IMR-90 (cell line): ENCODE measurements around the gene GJD2. TPM values are rescaled to one million over a fixed set of nuclear protein-coding genes. Genes with fewer than 3 reads are reported as not detected.

Source experiments
- ATAC-seq: fragments of 200-7000 bp; cut with Tn5 transposase; 2 replicates; pipeline ENCODE4 v1.9.1; 2020; ENCODE audit warnings: low read depth, mild to moderate bottlenecking, moderate library complexity
- BruUV-seq: library from RNA; stranded (reverse); fragments of 400-500 nt; replicated peaks from 2 replicates; lab custom pipeline; 2021; lab: Mats Ljungman, UMichigan
- CTCF ChIA-PET: fragments of 300-600 bp; formaldehyde crosslinking; extraction: SDS; loops from one replicate; lab custom pipeline; 2021; ENCODE audit warnings: antibody characterized with exemption; lab: Yijun Ruan, JAX
- POLR2A ChIA-PET: fragments of 300-600 bp; sonication (Branson Sonifier 250); formaldehyde crosslinking; loops from one replicate; lab custom pipeline; 2022; ENCODE audit warnings: antibody characterized with exemption; ENCODE audit not compliant: unreplicated experiment; lab: Charles Lee
- DNase-seq: peaks from one replicate; pipeline ENCODE4 v3.0.0; 2013
- H2AFZ ChIP-seq: replicated peaks from 2 replicates; pipeline ENCODE3; 2013; ENCODE audit warnings: low read length, mild to moderate bottlenecking; ENCODE audit not compliant: poor library complexity
- H2AK5ac ChIP-seq: 2 replicates; pipeline ENCODE4 v1.6.1; 2013; ENCODE audit warnings: low read depth, low read length, inconsistent platforms
- H2AK9ac ChIP-seq: replicated peaks from 2 replicates; pipeline ENCODE3; 2013; ENCODE audit warnings: mild to moderate bottlenecking, low read depth, low read length, moderate library complexity; ENCODE audit not compliant: poor library complexity
- H2BK120ac ChIP-seq: 2 replicates; pipeline ENCODE4 v1.6.1; 2013; ENCODE audit warnings: low read depth, low read length, inconsistent platforms
- H2BK15ac ChIP-seq: 3 replicates; pipeline ENCODE4 v1.6.1; 2013; ENCODE audit warnings: low read depth, low read length, inconsistent platforms
- H2BK20ac ChIP-seq: 2 replicates; pipeline ENCODE4 v1.6.1; 2013; ENCODE audit warnings: low read depth, mild to moderate bottlenecking, inconsistent platforms, low read length, moderate library complexity
- H2BK5ac ChIP-seq: 2 replicates; pipeline ENCODE4 v1.6.1; 2013; ENCODE audit warnings: mild to moderate bottlenecking, low read depth, low read length, inconsistent platforms; ENCODE audit not compliant: poor library complexity, severe bottlenecking
- H3K14ac ChIP-seq: replicated peaks from 2 replicates; pipeline ENCODE4 v1.6.1; 2013; ENCODE audit warnings: low read depth, low read length, inconsistent platforms
- H3K18ac ChIP-seq: 2 replicates; pipeline ENCODE4 v1.6.1; 2013; ENCODE audit warnings: low read depth, low read length, control low read depth
- H3K23ac ChIP-seq: 2 replicates; pipeline ENCODE4 v1.6.1; 2013; ENCODE audit warnings: low read depth, low read length, inconsistent platforms
- H3K27ac ChIP-seq: 2 replicates; pipeline ENCODE4 v1.5.1; 2013; ENCODE audit warnings: mild to moderate bottlenecking, control low read depth, low read length; ENCODE audit not compliant: insufficient read depth
- H3K27me3 ChIP-seq: 2 replicates; pipeline ENCODE4 v1.6.1; 2013; ENCODE audit warnings: low read length; ENCODE audit not compliant: control insufficient read depth, insufficient read depth
- H3K36me3 ChIP-seq: 2 replicates; pipeline ENCODE4 v1.6.1; 2013; ENCODE audit warnings: low read length, mixed read lengths; ENCODE audit not compliant: control insufficient read depth, insufficient read depth
- H3K4ac ChIP-seq: 2 replicates; pipeline ENCODE4 v1.6.1; 2013; ENCODE audit warnings: low read depth, low read length, inconsistent platforms
- H3K4me1 ChIP-seq: 2 replicates; pipeline ENCODE4 v1.6.1; 2013; ENCODE audit warnings: low read length, mixed read lengths; ENCODE audit not compliant: control insufficient read depth, insufficient read depth
- H3K4me2 ChIP-seq: 2 replicates; pipeline ENCODE4 v1.6.1; 2013; ENCODE audit warnings: low read depth, mild to moderate bottlenecking, control low read depth, low read length, moderate library complexity
- H3K4me3 ChIP-seq: 2 replicates; pipeline ENCODE4 v1.5.1; 2013; ENCODE audit warnings: low read depth, mild to moderate bottlenecking, control low read depth, low read length, moderate library complexity; ENCODE audit not compliant: insufficient read depth
- H3K56ac ChIP-seq: 2 replicates; pipeline ENCODE4 v1.6.1; 2013; ENCODE audit warnings: low read length, inconsistent platforms; ENCODE audit not compliant: insufficient read depth; ENCODE audit errors: extremely low read depth
- H3K79me1 ChIP-seq, 2 experiments: 2 replicates each; pipeline ENCODE4 v1.6.1; 2013; ENCODE audit warnings: low read length in 2 of 2, inconsistent platforms in 1 of 2, low read depth in 1 of 2
- H3K9ac ChIP-seq: 2 replicates; pipeline ENCODE4 v1.6.1; 2013; ENCODE audit warnings: low read depth, low read length, control low read depth
- H3K9me1 ChIP-seq: 2 replicates; pipeline ENCODE4 v1.6.1; 2013; ENCODE audit warnings: low read length, inconsistent platforms; ENCODE audit not compliant: insufficient read depth
- H3K9me3 ChIP-seq: 2 replicates; pipeline ENCODE4 v1.6.1; 2013; ENCODE audit warnings: low read length; ENCODE audit not compliant: control insufficient read depth, insufficient read depth
- H4K20me1 ChIP-seq: 2 replicates; pipeline ENCODE4 v1.6.1; 2013; ENCODE audit warnings: low read length, inconsistent platforms; ENCODE audit not compliant: insufficient read depth
- H4K5ac ChIP-seq: 2 replicates; pipeline ENCODE4 v1.6.1; 2013; ENCODE audit warnings: mild to moderate bottlenecking, low read depth, low read length, control low read depth
- H4K8ac ChIP-seq, 2 experiments: 2 replicates each; pipeline ENCODE4 v1.6.1; 2013; ENCODE audit warnings: low read depth in 2 of 2, low read length in 2 of 2, control low read depth in 1 of 2, inconsistent platforms in 1 of 2
- H4K91ac ChIP-seq: 2 replicates; pipeline ENCODE4 v1.6.1; 2013; ENCODE audit warnings: low read depth, low read length, inconsistent platforms; ENCODE audit not compliant: insufficient read depth
- BHLHE40 ChIP-seq: fragments of 150-350 bp; IDR thresholded peaks from 2 replicates; pipeline ENCODE4 v1.6.1; 2016; ENCODE audit warnings: mild to moderate bottlenecking, low read depth, low read length
- FOS ChIP-seq: fragments of 150-350 bp; IDR thresholded peaks from 2 replicates; pipeline ENCODE4 v1.6.1; 2016; ENCODE audit warnings: low read depth, low read length
- WGBS, 2 experiments: methylation state at CpG; one replicate each; pipeline versions ENCODE4 v1.1.5 to v1.1.7; 2013; ENCODE audit warnings: missing lambda C conversion rate in 2 of 2; ENCODE audit not compliant: insufficient read length in 1 of 2; ENCODE audit errors: extremely low coverage in 2 of 2; 5-methylcytosine and 5-hydroxymethylcytosine counted together
- dilution Hi-C: fragments of 300-500 bp; cut with HindIII; formaldehyde crosslinking; loops from one replicate; pipeline ENCODE4 v1.14.3; 2018; ENCODE audit warnings: low sequenced_read_pairs; ENCODE audit not compliant: unreplicated experiment
- in situ Hi-C: fragments of 300-500 bp; cut with MboI; formaldehyde crosslinking; loops from 3 replicates; pipeline ENCODE4 v1.14.3; 2019; ENCODE audit warnings: low sequenced_read_pairs, inconsistent platforms, mixed read lengths
- intact Hi-C: fragments of 100-400 bp; cut with micrococcal nuclease; formaldehyde crosslinking; loops from 2 replicates; pipeline ENCODE4 v1.10.0; 2022
- polyA plus RNA-seq, 3 experiments: library from polyadenylated mRNA; depleted of rRNA; stranded (reverse); fragments of >200 nt; gene quantifications; 2 replicates each; pipeline ENCODE4 v1.2.3, GENCODE V29; 2012; ENCODE audit warnings: low replicate concordance in 1 of 3
- total RNA-seq: library from RNA; depleted of rRNA; stranded (reverse); fragments of >200 nt; gene quantifications from 2 replicates; pipeline ENCODE4 v1.2.3, GENCODE V29; 2012

The GJD2 gene
- total and polyA plus RNA-seq, 2 of the 4 experiments (the other 2 are of a cell fraction), result not detected

DNA sequence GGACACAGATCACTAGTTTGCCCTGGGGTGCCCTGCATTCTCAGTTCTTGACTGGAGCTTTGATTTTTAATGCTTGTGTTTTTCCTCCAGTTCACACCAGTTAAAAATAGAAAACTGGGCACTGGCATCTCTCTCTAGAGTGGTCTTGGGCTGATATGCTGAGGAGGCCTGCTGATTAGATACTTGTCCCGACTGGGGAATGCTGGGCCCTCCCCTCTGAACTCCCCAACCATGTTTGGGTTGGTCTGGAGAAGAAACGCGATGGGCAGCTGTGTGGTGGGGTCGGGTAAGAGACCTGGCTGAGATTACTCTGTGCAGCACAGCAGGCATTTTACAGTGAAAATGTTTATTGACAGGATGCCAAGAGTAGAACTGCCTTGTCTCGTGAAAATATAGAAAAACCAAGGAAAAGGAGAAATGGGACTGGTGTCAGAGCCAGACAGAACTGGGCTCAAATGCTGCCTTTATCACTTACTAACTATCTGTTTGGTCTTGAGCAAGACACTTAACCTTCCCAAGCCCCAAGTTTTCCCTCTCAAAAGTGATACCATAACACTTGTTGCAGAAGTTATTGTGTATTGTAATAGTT is 42.1 kb upstream of the GJD2 start:
- BruUV-seq, result no TSS peak
- Histone ChIP-seq H4K8ac (no peak overlapping the region), H3K27ac (no peak overlapping the region), H3K4me1 (peaks cover 12% of the 10 kb centered on the region), H2AK5ac (no peak overlapping the region), H2BK20ac (no peak overlapping the region), H3K4me2 (no peak overlapping the region), H3K27me3 (peaks cover 1% of the 10 kb centered on the region; the same call in 1 of the 2 replicates), H3K9ac (no peak overlapping the region), H4K20me1 (no peaks in the 10 kb centered on the region), H3K18ac (no peak overlapping the region), H3K79me1 (no peaks in the 10 kb centered on the region), H3K9me1 (no peaks in the 10 kb centered on the region), H4K91ac (no peak overlapping the region), H3K14ac (no peak overlapping the region), H4K5ac (no peak overlapping the region), H2BK15ac (no peak overlapping the region), H3K36me3 (no peaks in the 10 kb centered on the region), H3K4me3 (no peak overlapping the region), H3K23ac (no peak overlapping the region), H2BK120ac (no peak overlapping the region), H3K56ac (no peak overlapping the region), H3K9me3 (no peaks in the 10 kb centered on the region), H2BK5ac (no peak overlapping the region), H2AFZ (no peak overlapping the region), H3K4ac (no peak overlapping the region), H2AK9ac (no peak overlapping the region)
- ATAC-seq, result no peak
- WGBS, 2 experiments, result no CpG with 5 or more reads among the region's 5 CpGs
- intact Hi-C loops (loop anchor here (5.0 kb wide), 1 partner anchor 85 kb away; no protein-coding TSS in a partner anchor), dilution Hi-C loops (no loop called here), in situ Hi-C loops (no loop called here)
- DNase-seq, result no peak
- ChIA-PET POLR2A (no interaction called here), CTCF (interaction anchor here (1.1 kb wide), 1 partner anchor 17 kb away, joined by 7 read pairs; no protein-coding TSS in a partner anchor)
- TF ChIP-seq BHLHE40 (no peak), FOS (no peak)
